ENCODE data around the gene CREB3. TPM values are rescaled to one million over a fixed set of nuclear protein-coding genes. Genes with fewer than 3 reads are reported as not detected.

The CREB3 gene
- total RNA-seq, 1 experiment from 2014 or later = 29.1 TPM

DNA sequence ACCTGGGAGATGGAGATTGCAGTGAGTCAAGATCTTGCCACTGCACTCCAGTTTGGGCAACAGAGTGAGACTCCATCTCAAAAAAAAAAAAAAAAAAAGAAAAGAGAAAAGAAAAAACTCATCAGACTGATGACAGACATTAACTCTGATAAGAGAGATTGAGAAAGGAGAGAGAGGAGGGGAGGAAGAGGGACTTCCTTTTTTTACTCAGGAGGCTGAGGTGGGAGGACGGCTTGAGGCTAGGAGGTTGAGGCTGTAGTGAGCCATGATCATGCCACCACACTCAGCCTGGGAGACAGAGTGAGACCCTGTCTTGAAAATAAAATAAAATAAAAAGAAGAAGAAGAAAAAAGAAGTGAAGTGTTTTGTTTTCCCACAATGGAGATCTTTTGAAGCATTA is 31.3 kb downstream of the CREB3 start:
- CTCF ChIA-PET = no interaction called here
- POLR2A ChIA-PET (ENCODE audit: low non-redundant PET) = no interaction called here

DNA sequence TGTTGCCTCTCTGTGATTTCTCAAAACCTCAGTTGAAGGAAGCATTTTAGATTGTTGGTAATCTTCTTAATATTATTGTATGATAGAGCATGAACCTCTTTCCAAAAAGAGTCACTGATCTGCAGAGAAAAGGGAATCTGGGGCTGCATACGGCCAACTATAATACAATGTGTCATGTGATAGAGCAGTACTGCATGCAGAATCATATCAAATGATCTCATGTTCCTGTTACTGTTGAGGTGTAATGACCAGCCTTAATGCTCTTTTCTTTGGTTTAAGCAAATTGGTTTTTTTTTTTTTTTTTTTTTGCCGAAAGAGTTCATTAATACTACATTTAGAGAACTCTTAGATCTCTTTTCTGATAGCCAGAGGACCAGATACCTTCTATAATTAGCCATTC is 34.5 kb downstream of the CREB3 start:
- ChIA-PET CTCF (no interaction called here), POLR2A (ENCODE audit: low non-redundant PET) (no interaction called here)
- intact Hi-C loops (cut with micrococcal nuclease; ENCODE audit: unreplicated experiment) = no loop called here
- Histone ChIP-seq H3K27ac (ENCODE audit: low read depth, low read length, poor library complexity, severe bottlenecking) (no peak overlapping the region), H3K9me3 (ENCODE audit: low read depth, low read length, poor library complexity, severe bottlenecking) (no peaks in the 10 kb centered on the region), H3K4me1 (ENCODE audit: insufficient read depth, low read length, poor library complexity, severe bottlenecking) (peaks cover 8% of the 10 kb centered on the region), H3K27me3 (replicated peaks; ENCODE audit: insufficient read depth, low read depth, low read length, poor library complexity) (no peaks in the 10 kb centered on the region), H3K4me3 (ENCODE audit: low read depth, low read length, poor library complexity, severe bottlenecking) (no peak overlapping the region), H3K36me3 (ENCODE audit: insufficient read depth, low read length, poor library complexity, severe bottlenecking) (no peaks in the 10 kb centered on the region)
- no peak for TF ChIP-seq EZH2 (IDR thresholded peaks at IDR 0.05; ENCODE audit: borderline replicate concordance, low read depth, low read length, poor library complexity, severe bottlenecking)
- TF ChIP-seq, protein P1, sequence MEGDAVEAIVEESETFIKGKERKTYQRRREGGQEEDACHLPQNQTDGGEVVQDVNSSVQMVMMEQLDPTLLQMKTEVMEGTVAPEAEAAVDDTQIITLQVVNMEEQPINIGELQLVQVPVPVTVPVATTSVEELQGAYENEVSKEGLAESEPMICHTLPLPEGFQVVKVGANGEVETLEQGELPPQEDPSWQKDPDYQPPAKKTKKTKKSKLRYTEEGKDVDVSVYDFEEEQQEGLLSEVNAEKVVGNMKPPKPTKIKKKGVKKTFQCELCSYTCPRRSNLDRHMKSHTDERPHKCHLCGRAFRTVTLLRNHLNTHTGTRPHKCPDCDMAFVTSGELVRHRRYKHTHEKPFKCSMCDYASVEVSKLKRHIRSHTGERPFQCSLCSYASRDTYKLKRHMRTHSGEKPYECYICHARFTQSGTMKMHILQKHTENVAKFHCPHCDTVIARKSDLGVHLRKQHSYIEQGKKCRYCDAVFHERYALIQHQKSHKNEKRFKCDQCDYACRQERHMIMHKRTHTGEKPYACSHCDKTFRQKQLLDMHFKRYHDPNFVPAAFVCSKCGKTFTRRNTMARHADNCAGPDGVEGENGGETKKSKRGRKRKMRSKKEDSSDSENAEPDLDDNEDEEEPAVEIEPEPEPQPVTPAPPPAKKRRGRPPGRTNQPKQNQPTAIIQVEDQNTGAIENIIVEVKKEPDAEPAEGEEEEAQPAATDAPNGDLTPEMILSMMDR (conservative IDR thresholded peaks at IDR 0.05; ENCODE audit: low read depth, low read length) = no peak
- no TSS peak for BruUV-seq (replicated peaks)
- no peak for DNase-seq (ENCODE audit: low spot score)

More for the DNA sequence above, 31.3 kb downstream of the CREB3 start:
- H3K9me3 ChIP-seq (ENCODE audit: low read depth, low read length, poor library complexity, severe bottlenecking) = no peaks in the 10 kb centered on the region
- no peaks in the 10 kb centered on the region for H3K36me3 ChIP-seq (ENCODE audit: insufficient read depth, low read length, poor library complexity, severe bottlenecking)
- TF ChIP-seq, protein P1 (conservative IDR thresholded peaks at IDR 0.05; ENCODE audit: low read depth, low read length) = no peak
- TF ChIP-seq EZH2 (IDR thresholded peaks at IDR 0.05; ENCODE audit: borderline replicate concordance, low read depth, low read length, poor library complexity, severe bottlenecking) = no peak
- H3K27me3 ChIP-seq (replicated peaks; ENCODE audit: insufficient read depth, low read depth, low read length, poor library complexity) = no peaks in the 10 kb centered on the region
- H3K4me3 ChIP-seq (ENCODE audit: low read depth, low read length, poor library complexity, severe bottlenecking) = no peak overlapping the region
- DNase-seq (ENCODE audit: low spot score) = no peak
- H3K4me1 ChIP-seq (ENCODE audit: insufficient read depth, low read length, poor library complexity, severe bottlenecking) = peaks cover under 1% of the 10 kb centered on the region
- BruUV-seq (replicated peaks) = no TSS peak
- H3K27ac ChIP-seq (ENCODE audit: low read depth, low read length, poor library complexity, severe bottlenecking) = no peak overlapping the region
- intact Hi-C loops (cut with micrococcal nuclease; ENCODE audit: unreplicated experiment) = no loop called here

DNA sequence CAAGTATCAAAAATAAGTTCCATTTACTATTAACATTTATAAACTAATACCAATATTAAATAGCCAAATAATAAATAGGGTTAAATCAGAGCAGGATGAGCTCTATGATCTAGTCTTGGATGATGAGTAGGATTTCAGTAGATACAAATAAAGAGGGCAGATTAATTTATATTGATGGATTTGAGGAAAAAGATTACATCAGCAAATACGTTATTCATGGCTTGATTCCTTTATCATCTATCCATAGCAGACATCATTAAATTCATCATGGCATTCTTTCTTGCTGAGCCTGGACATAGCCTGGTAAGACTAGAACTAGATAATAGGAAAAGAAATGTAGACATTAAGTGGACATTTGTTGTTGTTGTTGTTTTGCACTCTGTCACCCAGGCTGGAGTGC is 35.0 kb downstream of the CREB3 start:
- H3K27ac ChIP-seq (ENCODE audit: low read depth, low read length, poor library complexity, severe bottlenecking) = no peak overlapping the region
- no peaks in the 10 kb centered on the region for H3K36me3 ChIP-seq (ENCODE audit: insufficient read depth, low read length, poor library complexity, severe bottlenecking)
- H3K27me3 ChIP-seq (replicated peaks; ENCODE audit: insufficient read depth, low read depth, low read length, poor library complexity) = no peaks in the 10 kb centered on the region
- POLR2A ChIA-PET (ENCODE audit: low non-redundant PET) = no interaction called here
- intact Hi-C loops (cut with micrococcal nuclease; ENCODE audit: unreplicated experiment) = no loop called here
- H3K4me3 ChIP-seq (ENCODE audit: low read depth, low read length, poor library complexity, severe bottlenecking) = no peak overlapping the region
- BruUV-seq (replicated peaks) = no TSS peak
- TF ChIP-seq, protein P1 (conservative IDR thresholded peaks at IDR 0.05; ENCODE audit: low read depth, low read length) = no peak
- no peak for TF ChIP-seq EZH2 (IDR thresholded peaks at IDR 0.05; ENCODE audit: borderline replicate concordance, low read depth, low read length, poor library complexity, severe bottlenecking)
- no peaks in the 10 kb centered on the region for H3K9me3 ChIP-seq (ENCODE audit: low read depth, low read length, poor library complexity, severe bottlenecking)
- CTCF ChIA-PET = no interaction called here
- H3K4me1 ChIP-seq (ENCODE audit: insufficient read depth, low read length, poor library complexity, severe bottlenecking) = peaks cover 10% of the 10 kb centered on the region
- DNase-seq (ENCODE audit: low spot score) = no peak
